HuH-7 (cell line): Measurements from ENCODE around the gene SCFD1.

ENCODE experiments used
- DNase-seq: peaks from one replicate; pipeline ENCODE4 v3.0.0; 2011; ENCODE audit warnings: low spot score

The SCFD1 gene

GRCh38 chr14:30756594-30756993, 134.5 kb downstream of the SCFD1 start:
- DNase-seq, result no peak

GRCh38 chr14:30757082-30757481, 135.0 kb downstream of the SCFD1 start:
- DNase-seq, result no peak

DNA sequence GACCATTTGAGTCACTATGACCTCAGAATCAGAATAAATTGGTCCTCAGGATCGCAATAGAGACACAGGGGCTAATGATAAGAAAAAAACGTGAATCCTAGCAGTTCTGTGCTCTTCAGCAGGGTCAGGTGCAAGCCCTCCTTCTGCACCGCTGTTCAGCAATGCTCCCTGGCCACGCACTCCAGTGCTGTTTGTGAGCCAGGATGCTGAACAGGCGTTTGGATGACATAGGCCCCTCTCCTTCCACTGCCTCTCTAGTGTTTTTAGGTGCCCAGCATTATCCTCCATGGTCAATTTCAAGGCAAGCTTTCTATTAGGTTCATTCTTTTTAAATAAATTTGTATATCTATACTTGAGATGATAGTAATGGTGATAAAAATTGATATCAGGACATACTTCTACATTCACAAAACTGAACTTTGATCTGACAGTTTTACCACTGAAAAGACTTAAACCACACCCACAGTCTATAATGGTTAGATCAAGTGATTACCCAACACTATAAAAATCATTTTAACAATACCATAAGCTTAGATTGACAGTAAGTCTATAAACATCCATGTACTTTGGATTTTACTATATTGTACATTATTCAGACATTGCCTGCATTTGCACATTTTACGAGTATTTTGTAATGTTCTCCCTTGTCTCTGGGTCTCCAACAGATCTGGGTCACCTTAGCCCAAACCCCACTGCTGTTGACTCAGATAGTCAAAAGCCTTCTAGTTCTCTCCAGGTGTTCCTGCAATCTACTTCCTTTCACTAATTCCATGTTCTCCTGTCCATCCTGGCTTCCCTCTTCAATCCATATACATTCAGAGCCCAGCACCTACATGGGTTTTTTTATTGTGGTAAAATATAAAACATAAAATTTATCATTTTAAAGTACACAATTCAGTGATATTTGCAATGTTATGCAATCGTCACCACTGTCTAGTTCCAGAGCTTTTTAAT, 137.3 kb downstream of the SCFD1 start:
- DNase-seq, result no peak

DNA sequence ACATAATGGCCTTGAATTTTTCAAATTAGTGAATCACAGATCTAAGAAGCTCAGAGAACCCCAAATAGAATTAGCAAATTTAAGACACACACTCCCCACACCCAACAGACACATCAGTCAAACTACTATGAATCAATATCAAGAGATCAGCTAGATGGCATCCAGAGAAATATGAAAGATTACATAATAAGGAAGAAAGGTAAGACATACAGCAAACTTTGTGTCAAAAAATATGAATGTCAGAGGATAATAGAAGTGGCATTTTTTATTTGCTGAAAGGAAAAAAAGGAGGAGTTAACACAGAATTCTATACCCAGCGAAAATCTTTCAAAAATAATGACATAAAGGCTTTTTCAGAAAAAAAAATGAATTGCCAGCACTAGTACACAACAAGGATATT, 141.8 kb downstream of the SCFD1 start:
- DNase-seq, result no peak

GRCh38 chr14:30767624-30768023, 145.5 kb downstream of the SCFD1 start:
- DNase-seq, result no peak

GRCh38 chr14:30768791-30769190, 146.7 kb downstream of the SCFD1 start:
- no peak for DNase-seq

DNA sequence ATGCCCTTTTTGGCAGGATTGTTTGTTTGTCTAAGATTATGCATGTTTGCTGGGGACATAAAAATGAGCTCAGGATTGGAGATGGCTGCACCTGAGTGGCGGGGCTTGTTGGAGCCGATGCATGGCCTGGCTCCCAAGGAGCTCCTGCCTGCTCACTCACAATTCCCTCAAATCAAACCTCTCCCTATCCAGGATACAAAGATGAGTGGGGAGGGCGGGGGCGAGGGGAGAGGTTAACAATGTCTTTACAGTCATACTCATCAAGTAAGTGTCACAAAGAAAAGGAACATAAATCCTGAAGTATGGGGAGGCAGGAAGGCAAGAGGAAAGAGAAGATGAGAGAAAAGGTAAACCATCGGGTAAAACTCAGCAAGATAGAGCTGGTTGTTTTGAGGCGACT, 148.3 kb downstream of the SCFD1 start:
- no peak for DNase-seq

- DNase-seq, result no peak
Measured at GRCh38 chr14:30771595-30771994, 149.5 kb downstream of the SCFD1 start.

GRCh38 chr14:30779210-30779609, 157.1 kb downstream of the SCFD1 start:
- DNase-seq, result no peak
